Measurements from ENCODE around the gene ACTR3C. TPM values are rescaled to one million over a fixed set of nuclear protein-coding genes. Genes with fewer than 3 reads are reported as not detected.
"Not testable (repeated sequence)": the region's sequence is repeated elsewhere in the genome, so short reads cannot be mapped to it uniquely, and the experiment has no call there.

The ACTR3C gene
- polyA plus RNA-seq, 1 donor = 1.3 TPM

- not testable (repeated sequence) for DNase-seq
These were observed 45.0 kb downstream of the ACTR3C start for GRCh38 chr7:150278383-150278782.

DNA sequence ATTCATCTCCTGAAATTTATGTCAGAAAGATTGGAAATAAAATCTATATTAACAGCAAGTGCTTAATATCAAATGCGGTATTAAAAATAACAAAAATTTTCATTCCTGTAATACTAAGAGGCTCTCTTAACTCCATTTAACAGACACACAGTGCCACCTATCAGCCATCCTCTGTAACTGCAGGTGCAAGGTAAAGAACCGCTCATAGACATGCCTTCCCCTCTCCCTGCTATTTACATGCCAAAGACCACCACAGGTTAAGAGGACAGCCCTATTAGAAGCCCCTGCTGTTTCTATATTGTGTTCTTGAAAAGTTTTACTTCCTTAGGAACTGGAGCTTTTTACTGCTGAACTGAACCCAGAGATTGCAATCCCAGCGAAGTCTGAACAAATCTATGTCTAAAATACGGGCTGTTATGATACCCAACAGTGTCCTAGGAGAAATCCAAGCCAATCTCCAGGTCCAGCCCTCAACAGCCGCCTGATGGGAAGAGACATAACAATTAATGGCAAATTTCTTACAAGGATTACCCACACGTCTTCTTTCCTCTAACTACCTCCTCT is 47.1 kb downstream of the ACTR3C start:
- peak; percentile 9 for DNase-seq

GRCh38 chr7:150271898-150272297 is 51.4 kb downstream of the ACTR3C start:
- DNase-seq = not testable (repeated sequence)

DNA sequence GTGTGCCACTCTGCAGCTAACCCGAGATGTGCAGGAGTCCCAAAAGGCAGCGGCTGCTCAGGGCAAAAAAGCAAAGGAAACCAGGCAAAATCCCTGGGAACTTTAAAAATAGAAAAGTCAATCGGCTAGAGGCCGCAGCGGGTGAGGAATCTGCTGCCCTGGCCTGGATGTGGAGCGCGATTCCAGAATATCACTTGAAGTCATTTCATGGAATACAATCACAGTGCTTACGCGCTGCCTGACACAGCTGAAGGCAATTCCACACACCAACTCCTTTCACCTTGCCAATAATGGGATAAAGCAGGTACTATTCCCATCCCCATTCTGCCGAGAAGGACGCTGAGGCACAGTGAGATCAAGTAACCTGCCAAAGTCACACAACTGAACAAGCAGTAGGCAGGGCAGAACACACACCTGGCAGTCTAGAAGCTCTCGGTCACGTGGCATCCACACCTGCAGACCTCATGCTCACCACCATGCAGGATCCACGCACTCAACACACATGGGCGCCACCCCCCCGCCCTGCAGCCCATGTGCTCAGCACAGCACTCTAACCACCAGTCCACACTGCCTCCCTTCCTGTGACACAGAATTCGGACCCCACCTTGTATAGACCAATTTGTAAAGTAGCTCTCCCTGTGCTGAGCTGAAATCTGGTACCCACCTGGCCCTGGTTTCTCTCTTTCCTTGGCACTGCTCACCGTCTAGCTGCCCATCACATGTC is 53.1 kb downstream of the ACTR3C start:
- DNase-seq = not testable (repeated sequence)

- not testable (repeated sequence) for DNase-seq
These were observed 54.5 kb downstream of the ACTR3C start for GRCh38 chr7:150268798-150269197.

DNA sequence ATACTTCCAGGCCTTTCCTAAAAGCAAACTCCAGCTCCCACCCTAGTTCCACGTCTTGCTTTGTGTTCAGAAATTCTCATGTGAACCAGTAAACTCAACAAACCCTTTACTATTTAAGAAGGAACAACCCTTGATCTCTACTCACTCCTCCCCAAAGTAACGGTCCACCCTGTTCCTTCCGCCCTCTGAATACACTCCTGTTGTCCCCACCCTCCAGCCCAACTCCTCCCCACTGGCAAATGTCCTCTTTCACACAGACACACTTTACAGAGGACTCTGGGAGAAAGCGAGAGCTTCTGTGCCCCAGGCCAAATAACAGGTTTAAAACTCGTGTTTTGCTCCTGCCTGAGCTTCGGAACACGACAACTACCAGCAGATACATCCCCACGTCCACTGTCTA is 55.1 kb downstream of the ACTR3C start:
- DNase-seq = not testable (repeated sequence)

- not testable (repeated sequence) for DNase-seq
These were observed 56.2 kb downstream of the ACTR3C start for GRCh38 chr7:150266953-150267665.

GRCh38 chr7:150262656-150263055 is 60.7 kb downstream of the ACTR3C start:
- DNase-seq = not testable (repeated sequence)

DNA sequence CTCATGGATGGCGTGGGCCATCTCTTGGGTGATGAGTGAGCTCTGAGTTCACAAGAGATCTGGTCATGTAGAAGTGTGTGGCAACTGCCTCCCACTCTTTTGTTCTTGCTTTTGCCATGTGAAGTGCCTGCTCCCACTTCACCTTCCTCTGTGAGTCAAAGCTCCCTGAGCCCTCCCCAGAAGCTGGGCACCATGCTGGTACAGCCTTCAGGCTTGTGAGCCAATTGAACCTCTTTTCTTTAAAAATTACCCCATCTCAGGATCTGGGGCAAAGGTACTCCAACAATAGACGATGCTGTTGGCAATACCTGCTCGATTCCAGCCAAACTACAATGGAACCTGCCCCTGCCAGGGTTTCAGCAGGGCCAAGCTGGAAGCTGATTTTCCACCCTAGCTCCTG is 75.6 kb downstream of the ACTR3C start:
- DNase-seq = not testable (repeated sequence)

DNA sequence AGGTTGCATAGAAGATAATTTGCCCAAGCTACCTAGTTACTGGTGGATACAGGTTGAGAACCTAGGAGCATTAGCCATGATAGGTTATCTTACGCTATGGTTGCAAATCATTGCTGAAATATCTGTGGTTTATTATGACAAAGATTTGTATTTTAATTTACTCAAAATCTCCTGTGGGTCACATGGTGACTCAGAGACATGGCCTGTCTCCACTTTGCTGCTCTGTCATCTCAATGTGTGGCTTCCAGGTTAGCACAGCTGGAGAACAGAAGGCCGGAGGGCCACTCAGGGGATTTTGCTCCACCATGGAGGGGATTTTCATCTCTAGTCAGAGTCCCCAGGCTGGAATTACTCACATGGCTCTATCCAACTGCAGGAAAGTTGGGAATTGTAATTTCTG is 78.1 kb downstream of the ACTR3C start:
- not testable (repeated sequence) for DNase-seq

- DNase-seq = not testable (repeated sequence)
These were observed 80.4 kb downstream of the ACTR3C start for GRCh38 chr7:150242935-150243334.

- not testable (repeated sequence) for DNase-seq
These were observed 97.9 kb downstream of the ACTR3C start for GRCh38 chr7:150225444-150225843.

DNA sequence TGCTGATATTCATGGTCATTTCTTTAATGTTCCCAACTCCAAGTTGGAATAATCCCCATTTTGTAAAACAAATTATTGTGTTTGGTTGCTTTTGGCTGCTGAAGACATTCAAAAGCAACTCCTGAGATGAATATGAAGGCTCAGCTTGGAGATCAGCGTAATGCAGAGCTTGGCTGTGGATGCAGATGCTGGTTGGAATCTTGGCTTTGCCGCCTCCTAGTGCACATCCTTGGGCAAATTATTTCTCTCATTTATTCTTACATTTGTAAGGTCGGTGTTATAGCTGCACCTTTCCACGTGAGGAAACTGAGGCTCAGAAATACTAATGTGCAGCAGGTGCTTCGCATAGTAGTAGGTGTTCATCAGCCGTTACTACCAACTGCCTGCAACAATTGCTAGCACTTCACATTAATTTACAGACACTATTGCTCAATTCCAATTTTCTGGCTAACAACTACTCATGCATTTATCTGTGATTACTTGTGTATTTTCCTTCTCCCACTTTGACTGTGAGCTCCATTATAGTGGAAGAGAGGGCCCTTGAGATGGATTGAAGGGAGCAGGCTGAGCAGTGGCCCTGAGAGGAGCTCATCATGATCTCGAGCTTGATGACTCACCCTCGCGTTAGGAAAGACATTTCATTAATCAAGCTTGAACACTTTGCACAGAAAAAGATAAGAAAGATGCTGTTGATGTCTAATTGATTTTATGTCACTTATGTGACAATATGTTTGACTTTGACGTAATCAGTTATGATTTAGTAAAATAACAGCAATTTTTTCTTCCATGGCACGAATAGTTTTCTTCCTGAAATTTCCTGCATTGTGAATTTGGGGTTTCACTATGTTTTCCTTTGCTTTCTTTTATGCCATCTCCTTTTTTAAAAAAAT is 101.0 kb downstream of the ACTR3C start:
- DNase-seq = not testable (repeated sequence)

DNA sequence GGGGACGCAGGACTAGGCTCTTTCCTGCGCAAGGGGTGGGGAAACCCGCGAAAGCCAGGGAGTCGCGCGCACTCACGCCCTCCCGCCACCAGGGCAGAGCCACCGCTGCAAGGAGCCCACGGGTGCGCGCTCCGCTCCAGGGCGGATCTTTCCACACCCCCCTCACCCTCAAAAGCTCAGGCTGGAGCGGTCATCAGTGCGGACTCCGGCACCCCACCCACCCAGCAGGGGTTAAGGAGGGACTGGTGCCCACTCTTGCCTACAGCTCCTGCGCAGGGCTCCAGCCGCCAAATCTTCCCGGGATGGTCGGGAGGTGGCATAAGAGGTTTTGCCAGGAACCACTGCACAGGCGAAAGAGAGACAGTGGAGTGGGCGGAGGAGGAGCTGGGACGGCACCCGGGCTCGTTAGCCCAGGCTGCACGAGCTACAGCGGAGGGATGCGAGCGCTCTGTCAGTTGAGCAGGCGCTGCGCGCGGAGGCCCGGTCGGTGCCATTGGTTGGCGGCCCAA is 102.6 kb downstream of the ACTR3C start:
- DNase-seq = not testable (repeated sequence)

- DNase-seq = not testable (repeated sequence)
These were observed 103.2 kb downstream of the ACTR3C start for GRCh38 chr7:150219941-150220658.

DNA sequence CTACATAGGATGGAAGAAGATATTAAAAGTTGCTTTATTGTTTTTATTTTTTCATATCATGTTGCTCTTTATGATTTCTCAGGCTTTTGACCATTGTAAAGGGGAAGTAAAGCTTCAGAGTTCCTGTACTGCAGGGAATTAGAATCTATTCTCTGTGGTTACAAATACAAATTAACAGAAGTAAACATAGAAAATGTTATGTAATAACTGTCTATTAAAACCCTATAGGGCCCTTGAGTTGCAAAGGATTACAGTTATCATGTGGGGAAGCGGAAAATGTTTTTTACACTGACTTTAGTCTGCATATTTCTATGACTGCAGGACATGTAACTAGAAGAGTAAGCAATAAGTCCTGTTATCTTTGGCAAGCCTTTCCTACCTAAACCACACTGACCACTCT is 116.5 kb downstream of the ACTR3C start:
- DNase-seq = not testable (repeated sequence)

DNA sequence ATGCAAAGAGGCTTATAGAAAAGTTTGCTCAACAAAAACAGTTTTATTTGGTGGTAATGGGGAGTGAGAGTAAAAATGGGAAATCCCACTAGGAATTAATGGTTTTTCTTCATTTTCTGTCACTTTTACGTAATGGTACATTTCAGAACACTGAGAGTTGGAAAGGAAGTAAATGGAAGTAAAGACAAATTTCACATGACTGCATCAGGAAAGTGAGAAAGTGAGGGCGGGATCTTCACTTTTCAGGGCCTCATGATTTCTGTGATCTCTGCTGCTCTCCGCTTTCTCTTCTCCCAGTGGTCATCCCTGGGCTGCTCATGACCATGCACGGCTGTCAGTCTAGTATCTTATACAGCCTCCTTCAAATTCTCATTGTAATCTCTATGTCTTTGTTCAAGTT is 117.5 kb downstream of the ACTR3C start:
- DNase-seq = not testable (repeated sequence)

DNA sequence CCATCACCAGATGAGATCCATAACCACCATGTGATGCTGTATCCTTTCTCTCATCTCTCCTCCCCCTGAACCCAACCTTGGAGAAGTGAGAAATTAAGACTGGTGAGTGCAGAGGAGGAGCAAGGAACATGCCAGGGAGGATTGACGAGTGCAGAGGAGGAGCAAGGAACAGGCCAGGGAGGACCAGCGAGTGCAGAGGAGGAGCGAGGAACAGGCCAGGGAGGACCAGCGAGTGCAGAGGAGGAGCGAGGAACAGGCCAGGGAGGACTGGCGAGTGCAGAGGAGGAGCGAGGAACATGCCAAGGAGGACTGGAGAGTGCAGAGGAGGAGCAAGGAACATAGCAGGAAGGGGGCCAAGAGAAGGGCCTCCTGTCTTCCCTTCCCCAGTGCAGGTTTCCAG is 118.8 kb downstream of the ACTR3C start:
- not testable (repeated sequence) for DNase-seq

- DNase-seq = not testable (repeated sequence)
These were observed 120.5 kb downstream of the ACTR3C start for GRCh38 chr7:150202894-150203293.

Data from hindlimb muscle (tissue), 1 donor.